ENCODE results near the gene P2RX2.

The P2RX2 gene

GRCh38 chr12:132572106-132572505 lies 46.5 kb upstream of the P2RX2 start:
- no peak for TF ChIP-seq RAD21 (IDR thresholded peaks at IDR 0.05; ENCODE audit: low read depth)
- no peak for TF ChIP-seq EGR1 (IDR thresholded peaks at IDR 0.05)
- no peak for TF ChIP-seq TAF1 (IDR thresholded peaks at IDR 0.05; ENCODE audit: low read depth)
- no peak for TF ChIP-seq REST (IDR thresholded peaks at IDR 0.05; ENCODE audit: low read depth)
- no peak for TF ChIP-seq MAX (IDR thresholded peaks at IDR 0.05)
- TF ChIP-seq USF1 (IDR thresholded peaks at IDR 0.05): no peak
- no peak for TF ChIP-seq FOXM1 (IDR thresholded peaks at IDR 0.05; ENCODE audit: borderline replicate concordance, low read depth)
- TF ChIP-seq CREB1 (IDR thresholded peaks at IDR 0.05; ENCODE audit: low read depth): no peak
- TF ChIP-seq NFIC (IDR thresholded peaks at IDR 0.05): no peak
- TF ChIP-seq ZBTB7A (IDR thresholded peaks at IDR 0.05; ENCODE audit: low read depth): no peak
- TF ChIP-seq YY1 (IDR thresholded peaks at IDR 0.05; ENCODE audit: low read depth): no peak
- no peak for TF ChIP-seq TEAD4 (IDR thresholded peaks at IDR 0.05)

GRCh38 chr12:132572801-132573760 lies 45.5 kb upstream of the P2RX2 start:
- TF ChIP-seq FOXM1 (IDR thresholded peaks at IDR 0.05; ENCODE audit: borderline replicate concordance, low read depth): no peak
- TF ChIP-seq NFIC (IDR thresholded peaks at IDR 0.05): no peak
- no peak for TF ChIP-seq TEAD4 (IDR thresholded peaks at IDR 0.05)
- TF ChIP-seq CEBPB (IDR thresholded peaks at IDR 0.05): no peak
- no peak for TF ChIP-seq ZBTB7A (IDR thresholded peaks at IDR 0.05; ENCODE audit: low read depth)
- no peak for TF ChIP-seq RAD21 (IDR thresholded peaks at IDR 0.05; ENCODE audit: low read depth)
- no peak for TF ChIP-seq USF1 (IDR thresholded peaks at IDR 0.05)
- TF ChIP-seq MAX (IDR thresholded peaks at IDR 0.05): no peak
- no peak for TF ChIP-seq REST (IDR thresholded peaks at IDR 0.05; ENCODE audit: low read depth)
- TF ChIP-seq TCF12 (IDR thresholded peaks at IDR 0.05; ENCODE audit: low read depth): no peak
- TF ChIP-seq EGR1 (IDR thresholded peaks at IDR 0.05): no peak
- no peak for TF ChIP-seq TAF1 (IDR thresholded peaks at IDR 0.05; ENCODE audit: low read depth)
- TF ChIP-seq YY1 (IDR thresholded peaks at IDR 0.05; ENCODE audit: low read depth): no peak
- TF ChIP-seq EP300 (IDR thresholded peaks at IDR 0.05; ENCODE audit: borderline replicate concordance): no peak
- no peak for TF ChIP-seq CREB1 (IDR thresholded peaks at IDR 0.05; ENCODE audit: low read depth)

GRCh38 chr12:132574271-132574996 lies 44.1 kb upstream of the P2RX2 start:
- TF ChIP-seq MAX (IDR thresholded peaks at IDR 0.05) (no peak), NFIC (IDR thresholded peaks at IDR 0.05) (no peak), CEBPB (IDR thresholded peaks at IDR 0.05) (no peak), EP300 (IDR thresholded peaks at IDR 0.05; ENCODE audit: borderline replicate concordance) (no peak), CREB1 (IDR thresholded peaks at IDR 0.05; ENCODE audit: low read depth) (no peak), USF1 (IDR thresholded peaks at IDR 0.05) (no peak), FOXM1 (IDR thresholded peaks at IDR 0.05; ENCODE audit: borderline replicate concordance, low read depth) (no peak), RAD21 (IDR thresholded peaks at IDR 0.05; ENCODE audit: low read depth) (no peak), YY1 (IDR thresholded peaks at IDR 0.05; ENCODE audit: low read depth) (no peak), TEAD4 (IDR thresholded peaks at IDR 0.05) (no peak), EGR1 (IDR thresholded peaks at IDR 0.05) (no peak), TCF12 (IDR thresholded peaks at IDR 0.05; ENCODE audit: low read depth) (no peak), TAF1 (IDR thresholded peaks at IDR 0.05; ENCODE audit: low read depth) (no peak), ZBTB7A (IDR thresholded peaks at IDR 0.05; ENCODE audit: low read depth) (no peak), REST (IDR thresholded peaks at IDR 0.05; ENCODE audit: low read depth) (no peak)

All from Ishikawa (cell line).